CD4-positive, alpha-beta memory T cell (primary cell): ENCODE measurements around the gene PTCH1. TPM values are rescaled to one million over a fixed set of nuclear protein-coding genes. Genes with fewer than 3 reads are reported as not detected.

Experiments
- CTCF ChIA-PET: fragments of 350-600 bp; sonication (Branson Sonifier 250); formaldehyde crosslinking; loops from one replicate; lab custom pipeline; 2021; ENCODE audit warnings: inconsistent platforms; ENCODE audit not compliant: partially characterized antibody; lab: Charles Lee
- POLR2A ChIA-PET: fragments of 350-600 bp; sonication (Branson Sonifier 250); formaldehyde crosslinking; loops from one replicate; lab custom pipeline; 2021; ENCODE audit not compliant: partially characterized antibody; lab: Charles Lee
- DNase-seq, 5 donors: peaks; one replicate each; pipeline versions ENCODE4 v3.0.0 to v3.0.0-alpha.2; 2020 to 2022; ENCODE audit warnings: mixed read lengths in 1 of 5
- H3K27ac ChIP-seq: one replicate; pipeline ENCODE4 v1.7.0; 2013; ENCODE audit warnings: low read depth, low read length
- H3K27me3 ChIP-seq: 2 replicates; pipeline ENCODE4 v1.7.0; 2013; ENCODE audit warnings: mild to moderate bottlenecking, low read length, moderate library complexity; ENCODE audit not compliant: insufficient read depth
- H3K36me3 ChIP-seq: 2 replicates; pipeline ENCODE4 v1.7.0; 2013; ENCODE audit warnings: mild to moderate bottlenecking, low read length, moderate library complexity; ENCODE audit not compliant: insufficient read depth
- H3K4me1 ChIP-seq: 2 replicates; pipeline ENCODE4 v1.7.0; 2013; ENCODE audit warnings: mild to moderate bottlenecking, low read length, moderate library complexity; ENCODE audit not compliant: insufficient read depth
- H3K4me3 ChIP-seq, 2 donors: one replicate each; pipeline ENCODE4 v1.7.0; 2013; ENCODE audit warnings: low read length in 2 of 2, mild to moderate bottlenecking in 1 of 2
- H3K9me3 ChIP-seq, 2 donors: one replicate each; pipeline ENCODE4 v1.7.0; 2013; ENCODE audit warnings: low read length in 2 of 2, control low read depth in 1 of 2; ENCODE audit not compliant: control insufficient read depth in 1 of 2
- H3K27ac Mint-ChIP-seq, 7 donors: one replicate each; pipeline ENCODE4 v1.8.0; 2020 to 2021; ENCODE audit warnings: mixed read lengths in 7 of 7, mild to moderate bottlenecking in 6 of 7, inconsistent platforms in 3 of 7, moderate library complexity in 3 of 7
- H3K27me3 Mint-ChIP-seq, 2 donors: one replicate each; pipeline ENCODE4 v1.8.0; 2020 to 2021; ENCODE audit warnings: mixed read lengths in 2 of 2
- H3K36me3 Mint-ChIP-seq, 2 donors: one replicate each; pipeline ENCODE4 v1.8.0; 2020 to 2021; ENCODE audit warnings: mixed read lengths in 2 of 2, inconsistent platforms in 1 of 2, mild to moderate bottlenecking in 1 of 2
- H3K4me1 Mint-ChIP-seq, 4 donors: one replicate each; pipeline ENCODE4 v1.8.0; 2020 to 2021; ENCODE audit warnings: mixed read lengths in 4 of 4, mild to moderate bottlenecking in 1 of 4
- H3K4me3 Mint-ChIP-seq, 8 donors: one replicate each; pipeline ENCODE4 v1.8.0; 2020 to 2021; ENCODE audit warnings: mixed read lengths in 8 of 8, mild to moderate bottlenecking in 7 of 8, moderate library complexity in 6 of 8, inconsistent platforms in 3 of 8
- H3K9me3 Mint-ChIP-seq, 8 donors: one replicate each; pipeline ENCODE4 v1.8.0; 2020 to 2021; ENCODE audit warnings: mixed read lengths in 8 of 8, mild to moderate bottlenecking in 5 of 8, inconsistent platforms in 3 of 8, moderate library complexity in 1 of 8
- intact Hi-C: fragments of 100-400 bp; cut with micrococcal nuclease; formaldehyde crosslinking; loops from one replicate; pipeline ENCODE4 v1.15.1; 2023
- polyA plus RNA-seq, 2 donors: library from polyadenylated mRNA; unstranded; fragments of 300-500 nt; fragmentation: Illumina TruSeq; gene quantifications; one replicate each; pipeline ENCODE4 v1.2.3, GENCODE V29; 2021
- total RNA-seq, 2 experiments: library from RNA; stranded (reverse); gene quantifications; one replicate each; pipeline ENCODE4 v1.2.3, GENCODE V29; 2021

Gene PTCH1
- total and polyA plus RNA-seq, 4 experiments from 2014 or later = 2.7 to 23.0 (median 16.2) TPM

- ChIA-PET CTCF (no interaction called here), POLR2A (interaction anchor here (1.3 kb wide), 1 partner anchor 89 kb away, joined by 3 read pairs; no protein-coding TSS in a partner anchor)
- Histone ChIP-seq H3K27me3 (no peaks in the 10 kb centered on the region), H3K4me3 (no peak overlapping the region), H3K27ac (no peak overlapping the region), H3K4me1 (peaks cover 11% of the 10 kb centered on the region), H3K9me3 (no peaks in the 10 kb centered on the region), H3K36me3 (no peaks in the 10 kb centered on the region)
- no peak for DNase-seq
- Mint-ChIP-seq H3K9me3 (peaks cover 0 to 25% (median 19%) of the 10 kb centered on the region in 8 donors), H3K27ac (no peak overlapping the region), H3K4me3 (no peak overlapping the region), H3K4me1 (peaks cover 8 to 15% (median 13%) of the 10 kb centered on the region in 4 donors), H3K36me3 (peaks cover 0 to 4% of the 10 kb centered on the region in 2 donors), H3K27me3 (no peaks in the 10 kb centered on the region)
- intact Hi-C loops = loop anchor here (10.0 kb wide), 1 partner anchor 72 kb away; no protein-coding TSS in a partner anchor
These were observed 94.1 kb downstream of the PTCH1 start for GRCh38 chr9:95422650-95423049.

- Mint-ChIP-seq H3K36me3 (peaks cover 0 to 4% of the 10 kb centered on the region in 2 donors), H3K27ac (no peak overlapping the region), H3K4me1 (peaks cover 0 to 5% (median under 1%) of the 10 kb centered on the region in 4 donors), H3K4me3 (no peak overlapping the region), H3K9me3 (peaks cover 0 to 27% (median 23%) of the 10 kb centered on the region in 8 donors), H3K27me3 (peaks cover 0 to 2% of the 10 kb centered on the region in 2 donors)
- Histone ChIP-seq H3K9me3 (no peaks in the 10 kb centered on the region), H3K27me3 (no peaks in the 10 kb centered on the region), H3K4me1 (peaks cover under 1% of the 10 kb centered on the region), H3K36me3 (no peaks in the 10 kb centered on the region), H3K4me3 (no peak overlapping the region), H3K27ac (no peak overlapping the region)
- DNase-seq = no peak
- intact Hi-C loops = loop anchor here (10.0 kb wide), 1 partner anchor 74 kb away; no protein-coding TSS in a partner anchor
- ChIA-PET POLR2A (no interaction called here), CTCF (no interaction called here)
These were observed 96.3 kb downstream of the PTCH1 start for GRCh38 chr9:95420518-95420917.

- H3K36me3 Mint-ChIP-seq = peaks cover 0 to 4% of the 10 kb centered on the region in 2 donors
- peaks cover 0 to 4% (median 0%) of the 10 kb centered on the region in 4 donors for H3K4me1 Mint-ChIP-seq
- ChIA-PET POLR2A (no interaction called here), CTCF (no interaction called here)
- Histone ChIP-seq H3K27ac (no peak overlapping the region), H3K4me1 (no peaks in the 10 kb centered on the region), H3K9me3 (no peaks in the 10 kb centered on the region), H3K4me3 (no peak overlapping the region), H3K27me3 (no peaks in the 10 kb centered on the region), H3K36me3 (no peaks in the 10 kb centered on the region)
- H3K27me3 Mint-ChIP-seq = peaks cover 0 to 5% of the 10 kb centered on the region in 2 donors
- intact Hi-C loops = no loop called here
- DNase-seq = no peak
- no peak overlapping the region for H3K27ac Mint-ChIP-seq
- H3K9me3 Mint-ChIP-seq = peaks cover 0 to 27% (median 23%) of the 10 kb centered on the region in 8 donors
- H3K4me3 Mint-ChIP-seq = no peak overlapping the region
These were observed 97.3 kb downstream of the PTCH1 start for GRCh38 chr9:95419444-95419843.

- no peaks in the 10 kb centered on the region for H3K36me3 Mint-ChIP-seq
- intact Hi-C loops = no loop called here
- DNase-seq = no peak
- peaks cover 0 to 1% (median 0%) of the 10 kb centered on the region in 4 donors for H3K4me1 Mint-ChIP-seq
- Histone ChIP-seq H3K4me1 (no peaks in the 10 kb centered on the region), H3K9me3 (no peaks in the 10 kb centered on the region), H3K36me3 (no peaks in the 10 kb centered on the region), H3K4me3 (no peak overlapping the region), H3K27me3 (no peaks in the 10 kb centered on the region), H3K27ac (no peak overlapping the region)
- H3K9me3 Mint-ChIP-seq = peaks cover 0 to 8% (median 5%) of the 10 kb centered on the region in 8 donors
- H3K27ac Mint-ChIP-seq = no peak overlapping the region
- H3K27me3 Mint-ChIP-seq = peaks cover 7% of the 10 kb centered on the region in 2 donors
- ChIA-PET POLR2A (no interaction called here), CTCF (no interaction called here)
- no peak overlapping the region for H3K4me3 Mint-ChIP-seq
These were observed 101.6 kb downstream of the PTCH1 start for GRCh38 chr9:95415158-95415557.

- ChIA-PET POLR2A (no interaction called here), CTCF (no interaction called here)
- H3K27me3 ChIP-seq = no peaks in the 10 kb centered on the region
- no peaks in the 10 kb centered on the region for H3K4me1 ChIP-seq
- H3K27me3 Mint-ChIP-seq = peaks cover 7% of the 10 kb centered on the region in 2 donors
- H3K36me3 ChIP-seq = no peaks in the 10 kb centered on the region
- H3K4me1 Mint-ChIP-seq = peaks cover 0 to 1% (median 0%) of the 10 kb centered on the region in 4 donors
- H3K4me3 ChIP-seq = no peak overlapping the region
- DNase-seq = no peak
- no peaks in the 10 kb centered on the region for H3K36me3 Mint-ChIP-seq
- H3K27ac ChIP-seq = no peak overlapping the region
- H3K4me3 Mint-ChIP-seq = no peak overlapping the region
- intact Hi-C loops = no loop called here
- no peaks in the 10 kb centered on the region for H3K9me3 ChIP-seq
- H3K27ac Mint-ChIP-seq = no peak overlapping the region
- peaks cover 0 to 7% (median 5%) of the 10 kb centered on the region in 8 donors for H3K9me3 Mint-ChIP-seq
These were observed 103.0 kb downstream of the PTCH1 start for GRCh38 chr9:95413793-95414192.

- CTCF ChIA-PET = no interaction called here
- DNase-seq = no peak
- H3K27me3 ChIP-seq = no peaks in the 10 kb centered on the region
- H3K4me3 ChIP-seq = no peak overlapping the region
- Mint-ChIP-seq H3K9me3 (peaks cover 0 to 2% (median 0%) of the 10 kb centered on the region in 8 donors), H3K27me3 (peaks cover 4 to 7% of the 10 kb centered on the region in 2 donors), H3K4me1 (peaks cover 0 to 1% (median 0%) of the 10 kb centered on the region in 4 donors), H3K4me3 (no peak overlapping the region), H3K27ac (no peak overlapping the region), H3K36me3 (no peaks in the 10 kb centered on the region)
- intact Hi-C loops = no loop called here
- no peak overlapping the region for H3K27ac ChIP-seq
- H3K36me3 ChIP-seq = no peaks in the 10 kb centered on the region
- no peaks in the 10 kb centered on the region for H3K4me1 ChIP-seq
- no peaks in the 10 kb centered on the region for H3K9me3 ChIP-seq
- POLR2A ChIA-PET = no interaction called here
These were observed 105.5 kb downstream of the PTCH1 start for GRCh38 chr9:95411054-95411892.

- Histone ChIP-seq H3K4me3 (no peak overlapping the region), H3K4me1 (no peaks in the 10 kb centered on the region), H3K9me3 (no peaks in the 10 kb centered on the region), H3K36me3 (no peaks in the 10 kb centered on the region), H3K27me3 (no peaks in the 10 kb centered on the region), H3K27ac (no peak overlapping the region)
- no peak for DNase-seq
- Mint-ChIP-seq H3K27me3 (peaks cover 5 to 7% of the 10 kb centered on the region in 2 donors), H3K27ac (no peak overlapping the region), H3K36me3 (no peaks in the 10 kb centered on the region), H3K9me3 (peaks cover 0 to 2% (median 0%) of the 10 kb centered on the region in 8 donors), H3K4me1 (peaks cover 0 to 1% (median 0%) of the 10 kb centered on the region in 4 donors), H3K4me3 (no peak overlapping the region)
- intact Hi-C loops = no loop called here
- ChIA-PET CTCF (no interaction called here), POLR2A (no interaction called here)
These were observed 106.9 kb downstream of the PTCH1 start for GRCh38 chr9:95409650-95410426.
